NK-92 treated with Interleukin-12 subunit alpha and Interleukin-12 subunit beta, amount 100 ng/mL, for 24 hours (cell line): ENCODE measurements around the gene C10orf62.

Experiments used
- DNase-seq: peaks from one replicate; lab custom pipeline; 2025; lab: John Stamatoyannopoulos, UW

C10orf62 gene

DNA sequence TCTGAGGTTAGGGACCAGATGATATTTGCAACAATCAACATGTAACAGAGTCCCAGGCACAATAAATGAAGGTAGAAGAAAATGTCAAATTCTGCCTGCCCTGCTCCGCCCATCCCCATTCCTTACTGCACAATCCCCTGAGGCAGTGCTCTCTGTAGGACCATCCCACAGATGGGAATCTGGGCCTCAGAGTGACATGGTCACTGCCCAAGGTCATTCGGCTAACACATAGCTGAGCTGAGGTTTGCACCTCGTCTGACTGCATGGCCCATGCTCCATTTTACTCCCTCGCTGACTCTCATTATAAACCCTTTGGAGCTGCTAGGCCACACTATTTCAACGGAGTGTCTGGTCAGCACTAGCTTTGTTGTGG, 4.1 kb upstream of the C10orf62 start:
- no peak for DNase-seq

DNA sequence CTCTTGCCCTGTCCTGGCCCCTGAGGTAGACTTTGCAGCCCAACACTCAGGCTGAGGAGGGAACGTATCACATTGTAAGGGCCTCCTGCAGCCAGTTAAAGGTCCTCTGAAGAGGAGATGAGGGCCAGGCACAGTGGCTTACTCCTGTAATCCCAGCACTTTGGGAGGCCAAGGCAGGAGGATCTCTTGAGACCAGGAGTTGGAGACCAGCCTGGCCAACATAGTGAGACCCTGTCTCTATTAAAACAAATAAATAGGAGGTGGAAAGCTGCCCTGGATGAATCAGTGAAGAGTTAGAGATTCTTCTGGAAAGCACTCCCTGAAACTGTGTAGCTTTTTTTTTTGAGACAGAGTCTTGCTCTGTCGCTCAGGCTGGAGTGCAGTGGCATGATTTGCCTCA, 2.3 kb upstream of the C10orf62 start:
- DNase-seq = no peak

DNA sequence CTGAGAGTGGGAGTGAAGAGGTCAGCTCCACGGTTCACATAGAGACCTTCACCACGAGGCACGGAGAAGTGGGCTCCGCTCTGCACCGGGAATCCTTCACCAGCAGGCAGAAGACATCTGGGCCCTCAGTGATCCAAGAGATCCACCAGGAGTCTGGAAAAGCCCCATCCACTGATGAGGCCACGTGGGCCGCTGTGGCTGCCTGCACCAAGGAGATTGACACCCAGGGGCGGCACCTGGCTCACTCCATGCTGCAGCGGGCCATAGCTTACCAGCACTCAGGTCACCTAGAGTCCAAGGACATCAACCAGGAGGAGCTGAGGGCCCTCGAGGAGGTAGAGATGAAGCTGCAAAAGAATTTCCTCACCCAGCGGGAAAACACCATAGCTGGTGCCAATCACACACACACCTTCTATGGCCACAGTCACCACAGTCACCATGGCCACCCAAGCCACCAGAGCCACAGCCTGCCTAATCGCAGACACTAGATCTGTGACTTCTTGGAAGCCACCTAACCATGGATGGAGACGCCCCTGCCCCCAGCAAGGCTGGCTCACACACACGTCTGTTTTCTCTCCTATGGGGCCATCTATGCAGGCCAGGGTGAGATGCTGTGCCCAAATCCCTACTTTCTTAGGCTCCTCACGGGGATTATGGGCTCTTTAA, 694 bp downstream of the C10orf62 start:
- DNase-seq = peak; percentile 73

DNA sequence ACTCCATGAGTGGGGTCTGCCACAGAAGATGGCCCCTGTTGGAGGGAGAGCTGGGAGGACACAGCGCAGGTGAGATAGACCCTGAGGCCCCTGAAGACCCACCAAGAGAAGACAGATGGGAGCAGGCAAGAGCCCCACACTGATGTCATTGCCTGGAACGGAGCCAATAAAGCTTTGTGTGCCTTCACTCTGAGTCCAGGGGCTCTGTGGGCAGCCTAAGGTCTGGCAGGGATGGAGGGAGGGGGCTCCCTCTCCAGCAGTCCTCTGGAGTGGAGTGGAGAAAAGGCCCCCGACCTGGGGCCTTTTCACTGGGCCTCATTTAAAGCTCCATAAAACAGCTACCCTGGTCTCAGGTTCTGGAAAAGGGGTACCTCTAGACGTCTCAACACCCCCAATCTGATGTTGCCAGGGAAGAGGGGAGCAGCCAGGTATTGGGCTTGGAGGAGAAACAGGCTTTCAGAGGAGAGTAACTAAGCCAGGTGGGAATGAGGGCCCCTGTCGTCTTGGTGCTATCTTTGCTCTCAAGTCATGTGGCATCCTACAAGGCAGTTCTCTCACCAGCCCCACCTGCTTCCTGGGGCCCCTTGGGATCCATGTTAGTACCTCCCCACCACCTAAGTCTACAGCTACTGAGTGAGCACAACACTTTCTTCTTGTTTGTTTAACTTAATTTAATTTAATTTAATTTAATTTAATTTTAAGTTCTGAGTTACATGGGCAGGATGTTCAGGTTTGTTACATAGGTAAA, 1.4 kb downstream of the C10orf62 start:
- DNase-seq = no peak

DNA sequence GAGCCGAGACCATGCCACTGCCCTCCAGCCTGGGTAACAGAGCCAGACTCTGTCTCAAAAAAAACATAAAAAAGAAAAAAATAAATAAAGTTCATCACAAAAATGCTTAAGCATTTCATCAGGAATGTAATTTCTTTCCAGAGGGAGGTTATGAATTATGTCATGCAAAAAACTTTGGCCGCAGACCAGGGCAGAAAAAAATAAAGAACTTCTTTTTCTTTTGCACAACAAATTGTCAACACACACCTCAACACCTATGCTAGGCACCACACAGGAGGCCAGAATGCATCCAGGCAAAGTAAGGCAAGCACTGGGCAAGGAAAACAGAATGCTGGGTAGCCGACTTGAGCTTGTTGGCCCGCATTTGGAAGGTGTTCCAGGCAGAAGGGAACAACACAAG, 3.9 kb downstream of the C10orf62 start:
- DNase-seq = no peak

DNA sequence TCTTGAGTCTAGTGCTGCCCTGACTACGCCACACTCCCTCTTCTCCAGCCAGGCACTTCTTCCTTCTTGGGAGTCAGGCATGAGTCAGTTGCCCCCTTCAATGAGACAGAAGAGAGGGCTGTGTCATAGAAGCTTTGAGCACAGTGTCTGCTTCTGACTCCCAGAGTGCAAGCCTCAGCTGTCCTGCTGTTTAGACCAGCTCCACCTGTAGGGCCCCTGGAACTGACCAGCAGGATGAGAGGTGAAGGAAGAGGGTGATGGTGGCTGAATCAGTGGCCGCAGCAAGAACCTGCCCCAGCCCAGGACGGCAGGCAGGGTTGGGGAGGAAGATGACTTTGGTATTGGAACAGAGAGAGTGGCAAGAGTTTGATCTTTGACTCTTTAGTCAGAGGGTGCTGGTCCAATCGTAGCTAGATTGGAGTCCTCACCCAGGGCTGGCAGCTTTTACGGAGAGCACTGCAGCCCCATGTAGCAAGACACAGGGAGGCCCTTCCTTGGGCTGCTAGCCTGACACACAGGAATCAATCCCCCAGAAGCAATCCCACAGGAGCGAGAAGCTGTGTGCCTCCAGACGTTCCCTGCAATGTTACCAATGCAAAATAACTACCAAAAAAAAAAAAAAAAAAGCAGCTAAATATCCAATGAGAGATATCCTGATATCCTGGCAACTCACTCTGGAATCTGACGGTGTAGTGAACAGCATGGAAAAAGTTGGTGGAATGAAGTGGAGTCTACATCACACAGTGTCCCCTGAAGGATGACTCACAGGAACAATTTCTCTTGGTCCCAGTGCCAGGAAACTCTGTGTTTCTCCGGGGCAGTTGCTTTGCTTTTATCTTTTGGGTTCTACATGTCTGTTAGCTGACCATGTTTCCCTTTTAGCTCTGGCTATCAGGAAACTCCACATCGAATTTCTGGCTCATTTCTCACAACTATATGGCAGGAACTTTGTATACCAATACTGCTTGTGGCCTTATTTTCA, 6.9 kb downstream of the C10orf62 start:
- no peak for DNase-seq

DNA sequence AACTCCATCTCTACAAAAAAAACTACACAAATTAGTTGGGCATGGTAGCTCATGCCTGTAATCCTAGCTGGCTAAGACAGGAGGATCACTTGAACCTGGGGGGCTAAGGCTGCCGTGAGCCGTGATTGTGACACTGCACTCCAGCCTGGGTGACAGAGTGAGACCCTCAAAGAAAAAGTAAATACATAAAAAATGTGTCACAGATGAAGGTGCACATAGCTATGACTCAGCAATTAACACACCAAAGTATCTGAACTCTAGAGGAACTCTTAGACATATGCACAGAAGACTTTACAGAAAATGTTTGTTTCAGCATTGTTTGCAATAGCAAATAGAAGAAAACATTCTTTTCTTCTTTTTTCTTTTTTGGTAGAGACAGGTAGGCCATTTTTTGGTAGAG, 8.3 kb downstream of the C10orf62 start:
- no peak for DNase-seq

DNA sequence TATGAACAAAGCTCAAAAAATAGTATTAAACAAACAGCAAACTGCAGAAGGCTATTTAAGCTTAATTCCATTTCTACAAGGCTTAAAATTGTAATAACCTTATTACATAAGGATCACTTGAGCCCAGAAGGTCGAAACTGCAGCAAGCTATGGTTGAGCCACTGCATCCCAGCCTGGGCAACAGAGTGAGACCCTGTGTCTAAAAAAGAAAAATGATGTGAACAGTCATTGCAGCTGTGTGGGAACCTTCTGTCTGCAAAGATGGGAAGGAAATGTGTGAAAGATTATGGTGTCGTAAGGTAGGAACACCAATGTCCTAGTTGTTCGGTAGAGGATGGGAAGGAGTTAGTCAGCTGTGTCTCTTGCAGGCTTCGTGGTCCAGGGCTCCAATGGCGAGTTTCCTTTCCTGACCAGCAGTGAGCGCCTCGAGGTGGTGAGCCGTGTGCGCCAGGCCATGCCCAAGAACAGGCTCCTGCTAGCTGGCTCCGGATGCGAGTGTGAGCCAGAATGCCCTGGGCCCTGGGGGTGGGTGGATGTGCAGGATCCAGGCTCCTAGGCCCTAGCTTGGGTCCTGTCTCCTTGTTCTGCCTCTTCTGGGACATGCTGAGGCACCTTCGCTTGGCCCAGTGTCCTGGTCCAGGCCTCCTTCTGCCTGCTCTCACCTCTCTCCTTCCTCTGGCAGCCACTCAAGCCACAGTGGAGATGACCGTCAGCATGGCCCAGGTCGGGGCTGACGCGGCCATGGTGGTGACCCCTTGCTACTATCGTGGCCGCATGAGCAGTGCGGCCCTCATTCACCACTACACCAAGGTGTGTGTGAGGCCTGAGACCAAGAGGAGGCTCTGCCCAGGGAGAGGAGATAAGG, 9.1 kb downstream of the C10orf62 start:
- DNase-seq = no peak

DNA sequence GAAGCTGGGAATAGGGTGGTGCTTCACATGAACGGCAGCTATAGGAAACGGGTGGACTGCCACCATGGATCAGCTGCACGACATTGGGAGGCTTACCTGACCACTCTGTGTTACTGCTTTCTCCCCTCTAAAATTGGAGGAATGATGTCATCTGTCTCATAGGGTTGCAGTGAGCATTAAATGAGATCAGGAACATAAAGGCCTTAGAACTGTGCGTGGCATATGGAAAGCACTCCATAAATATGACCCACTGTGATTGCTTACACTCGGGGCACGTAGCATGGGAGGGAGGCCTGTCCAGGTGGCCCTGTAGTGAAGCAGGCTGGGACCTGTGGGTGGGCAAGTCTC, 9.7 kb downstream of the C10orf62 start:
- no peak for DNase-seq

DNA sequence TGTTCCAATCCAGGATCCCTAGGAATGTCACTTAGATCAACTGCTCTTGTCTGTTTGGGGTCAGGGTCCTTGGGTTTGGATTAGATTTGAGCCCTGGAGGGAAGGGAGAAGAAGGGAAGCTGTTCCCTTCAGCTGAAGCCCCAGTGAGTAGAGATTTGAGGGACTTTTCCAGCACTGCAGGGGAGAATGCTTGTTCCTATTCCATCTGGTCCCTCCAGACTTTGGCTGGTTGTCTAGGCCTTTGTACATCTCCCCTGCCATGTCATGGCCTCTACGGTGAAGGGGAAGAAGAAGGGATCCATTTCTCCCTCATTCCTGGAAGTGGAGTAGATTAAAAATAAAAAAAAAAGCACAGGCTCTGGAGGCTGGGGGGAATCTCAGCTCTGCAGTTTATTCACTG, 11.1 kb downstream of the C10orf62 start:
- DNase-seq = no peak

DNA sequence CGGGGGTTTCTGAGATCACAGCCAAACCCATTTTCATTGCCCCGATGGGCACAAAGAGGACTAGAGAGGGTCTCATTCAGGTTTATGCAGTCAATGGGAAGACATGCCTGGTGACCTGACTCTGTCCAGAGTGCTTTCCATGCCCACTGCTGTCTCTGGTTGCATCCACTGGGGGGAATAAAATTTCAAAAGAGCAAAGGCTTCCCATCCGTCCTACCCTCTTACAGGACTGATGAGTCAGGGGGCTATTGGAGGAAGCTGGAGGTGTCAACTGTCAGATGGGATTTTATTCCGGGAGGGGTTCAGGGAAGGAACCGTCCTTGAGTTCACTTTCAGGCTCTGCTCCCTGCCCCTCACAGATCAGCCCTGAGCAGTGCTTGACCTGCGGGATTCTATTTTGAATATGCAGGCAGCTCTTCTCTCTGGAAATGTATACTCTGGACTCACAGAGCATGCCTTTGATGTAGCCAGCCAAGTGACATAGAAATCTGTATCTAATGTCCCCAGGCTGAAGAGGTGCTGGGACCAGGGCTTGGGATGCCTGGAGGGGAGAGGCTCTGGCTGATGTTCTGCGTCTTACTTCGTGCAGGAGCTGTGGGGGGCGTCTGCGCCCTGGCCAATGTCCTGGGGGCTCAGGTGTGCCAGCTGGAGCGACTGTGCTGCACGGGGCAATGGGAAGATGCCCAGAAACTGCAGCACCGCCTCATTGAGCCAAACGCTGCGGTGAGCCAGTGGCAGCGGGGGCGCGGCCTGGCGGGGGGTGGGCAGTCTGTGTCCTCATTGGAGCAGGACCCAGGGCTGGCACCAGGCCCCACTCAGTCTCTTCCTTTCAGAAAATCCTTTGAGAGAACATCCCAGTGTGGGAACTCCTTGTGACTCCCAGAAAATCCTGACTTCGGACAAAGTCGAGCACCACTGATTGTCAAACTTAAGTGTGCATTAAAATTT, 12.0 kb downstream of the C10orf62 start:
- DNase-seq = no peak

DNA sequence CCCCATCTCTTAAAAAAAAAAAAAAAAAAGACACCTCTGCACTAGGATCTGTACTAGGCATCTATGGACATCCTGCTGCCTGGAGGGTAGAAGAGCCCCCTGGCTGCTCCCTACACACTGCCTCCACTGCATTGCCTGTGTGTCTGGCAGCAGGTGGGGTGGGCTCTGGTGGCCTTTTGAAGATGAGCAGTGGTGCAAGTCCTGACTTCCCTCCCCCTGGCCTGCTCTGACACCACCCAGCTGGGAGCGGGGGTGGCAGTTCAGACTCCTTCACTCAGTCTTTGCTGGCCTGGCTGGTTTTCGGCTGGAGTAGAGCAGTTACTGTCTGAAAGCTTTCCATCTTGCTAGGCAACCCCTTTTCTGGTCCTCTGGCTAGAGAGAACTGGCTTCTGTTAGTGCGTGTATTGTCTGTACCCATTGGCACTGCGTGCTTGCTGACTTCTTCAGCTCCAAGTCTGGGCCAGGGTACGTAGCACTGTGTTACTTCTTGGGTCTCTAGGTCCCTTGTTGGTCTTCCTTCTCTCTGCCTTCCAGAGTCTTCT, 17.6 kb downstream of the C10orf62 start:
- no peak for DNase-seq

DNA sequence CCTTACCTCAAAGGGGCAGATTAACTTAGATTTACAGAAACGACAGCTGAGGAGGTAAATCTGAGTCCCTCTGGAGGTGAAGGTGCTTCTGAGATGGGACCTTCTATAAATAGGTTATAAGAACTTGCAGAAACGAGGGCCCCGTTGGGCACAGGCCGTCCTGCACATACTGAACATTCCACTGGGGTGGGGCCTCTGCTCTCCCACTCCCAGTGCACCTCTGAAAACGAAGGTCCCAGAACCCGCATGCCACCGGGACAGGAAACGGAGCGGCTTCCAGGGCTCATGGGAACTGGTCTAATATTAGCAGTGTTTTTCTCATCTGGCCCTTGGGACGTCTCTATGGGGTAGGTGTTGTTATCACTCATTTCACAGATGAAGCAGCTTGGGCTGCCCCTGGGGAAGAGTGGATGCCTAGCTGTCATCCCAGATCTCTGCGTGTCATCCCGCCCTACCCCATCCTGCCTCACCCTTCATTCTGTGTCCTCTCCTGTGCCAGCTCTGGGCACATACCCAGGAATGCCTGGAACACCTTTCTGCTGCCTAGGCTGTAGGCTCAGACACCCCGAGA, 19.6 kb downstream of the C10orf62 start:
- DNase-seq = no peak

DNA sequence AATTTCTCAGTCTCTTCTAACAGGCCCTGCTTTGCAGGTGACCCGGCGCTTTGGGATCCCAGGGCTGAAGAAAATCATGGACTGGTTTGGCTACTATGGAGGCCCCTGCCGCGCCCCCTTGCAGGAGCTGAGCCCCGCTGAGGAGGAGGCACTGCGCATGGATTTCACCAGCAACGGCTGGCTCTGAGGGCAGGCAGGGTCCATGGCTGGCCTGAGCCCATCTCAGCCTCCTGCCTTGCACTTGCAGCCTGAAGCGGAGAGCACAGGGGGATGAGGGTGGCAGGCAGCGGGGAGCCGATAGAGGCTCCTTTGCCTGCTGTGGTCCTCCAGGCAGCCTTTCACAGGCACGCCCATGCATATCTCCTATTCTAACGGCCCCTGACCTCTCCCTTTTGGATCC, 22.0 kb downstream of the C10orf62 start:
- no peak for DNase-seq

DNA sequence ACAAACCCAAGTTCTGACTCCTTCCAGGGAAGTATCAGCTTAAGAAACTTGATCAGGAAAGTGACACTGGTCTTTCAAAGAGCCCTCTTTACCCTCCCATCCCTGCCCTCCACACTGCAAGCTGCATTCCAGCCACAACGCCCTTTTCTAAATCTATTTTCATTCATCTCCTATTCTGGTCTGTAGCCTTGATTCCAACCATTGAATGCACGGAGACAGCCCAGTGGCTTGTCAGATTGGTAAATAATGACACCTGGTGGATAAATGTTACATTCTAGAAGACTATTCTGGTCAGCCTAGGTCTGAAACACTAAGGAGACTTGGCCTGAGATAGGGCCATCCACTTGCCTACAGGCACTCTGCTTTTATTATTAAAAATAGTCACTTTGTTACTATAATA, 22.9 kb downstream of the C10orf62 start:
- DNase-seq = no peak

DNA sequence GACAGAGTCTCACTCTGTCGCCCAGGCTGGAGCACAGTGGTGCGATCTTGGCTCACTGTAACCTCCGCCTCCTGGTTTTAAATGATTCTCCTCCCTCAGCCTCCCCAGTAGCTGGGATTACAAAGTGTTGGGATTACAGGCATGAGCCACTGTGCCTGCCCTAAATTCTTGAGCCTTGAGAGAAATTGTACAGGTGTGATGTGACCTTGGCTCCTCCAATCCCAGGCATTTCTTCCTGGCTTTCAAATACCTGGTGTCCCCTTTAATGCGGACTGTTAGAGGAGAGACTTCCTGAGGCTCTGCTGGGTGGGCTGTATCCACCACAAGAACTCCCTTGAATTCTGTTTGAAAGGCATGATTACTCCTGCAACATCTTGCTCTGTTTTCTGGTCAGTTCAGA, 28.8 kb downstream of the C10orf62 start:
- DNase-seq = no peak

DNA sequence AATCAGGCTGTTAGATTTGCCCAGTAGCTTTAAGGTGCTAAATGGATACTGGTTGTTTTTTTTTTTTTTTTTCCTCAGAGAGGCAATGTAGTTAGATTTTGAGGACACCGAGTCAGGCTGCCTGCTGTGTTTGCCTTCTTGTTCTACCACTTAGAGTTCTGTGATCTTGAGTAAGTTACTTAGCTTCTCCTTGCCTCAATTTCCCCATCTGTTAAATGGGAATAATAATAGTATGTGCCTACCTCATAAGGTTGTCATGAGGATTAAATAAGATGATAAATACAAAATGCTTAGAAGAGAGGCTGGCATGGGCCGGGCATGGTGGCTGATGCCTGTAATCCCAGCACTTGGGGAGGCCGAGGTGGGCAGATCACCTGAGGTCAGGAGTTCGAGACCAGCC, 29.2 kb downstream of the C10orf62 start:
- DNase-seq = no peak

DNA sequence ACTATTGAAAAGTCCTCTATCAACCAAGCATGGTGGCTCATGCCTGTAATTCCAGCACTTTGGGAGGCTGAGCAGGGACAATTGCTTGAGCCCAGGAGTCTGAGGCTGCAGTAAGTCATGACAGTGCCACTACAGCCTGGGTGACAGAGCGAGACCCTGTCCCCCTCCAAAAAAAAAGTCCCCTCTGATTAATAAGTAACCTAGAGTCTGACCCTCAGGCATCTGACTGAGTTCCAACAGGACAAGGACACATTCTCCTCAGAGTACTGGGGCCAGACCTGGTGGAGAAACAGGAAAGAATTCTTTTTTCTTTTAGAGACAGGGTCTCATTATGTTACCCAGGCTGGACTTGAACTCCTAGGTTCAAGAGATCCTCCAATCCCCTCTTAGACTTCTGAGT, 33.8 kb downstream of the C10orf62 start:
- no peak for DNase-seq

DNA sequence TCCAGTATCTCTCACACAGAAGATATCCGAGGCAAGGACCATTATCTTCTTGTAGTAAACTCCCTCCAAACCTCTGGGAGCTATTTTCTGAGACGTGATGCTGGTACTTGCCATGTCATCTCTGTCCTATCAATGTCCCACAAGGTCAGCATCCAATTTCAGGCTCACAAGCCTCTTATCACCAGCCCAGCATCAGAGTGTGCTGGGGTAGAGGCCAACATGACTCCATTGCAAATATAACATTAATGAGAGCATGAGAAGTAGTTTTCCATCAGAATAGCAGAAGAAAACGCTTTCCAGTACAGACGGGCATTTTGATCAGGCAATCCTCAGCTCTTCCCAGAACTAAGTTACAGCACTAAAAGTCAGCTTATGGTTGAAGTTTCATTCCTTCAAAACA, 38.2 kb downstream of the C10orf62 start:
- DNase-seq = no peak

DNA sequence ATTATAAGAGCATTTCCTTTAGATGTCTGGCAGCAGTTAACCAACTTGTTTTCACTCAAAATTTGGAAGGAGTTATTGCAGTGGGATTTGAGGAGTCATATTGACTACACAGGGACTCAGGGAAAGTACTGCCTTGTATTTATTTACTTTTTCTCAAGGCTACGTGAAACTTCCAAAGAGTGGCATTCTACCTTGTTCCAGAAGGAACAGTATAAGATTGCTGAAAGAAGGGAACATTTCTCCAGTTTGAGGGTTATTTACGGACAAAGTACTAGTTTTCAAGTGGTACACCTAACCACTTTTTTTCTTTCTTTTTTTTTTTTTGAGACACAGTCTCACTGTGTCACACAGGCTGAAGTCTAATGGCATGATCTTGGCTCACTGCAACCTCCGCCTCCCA, 38.7 kb downstream of the C10orf62 start:
- no peak for DNase-seq
